CD4-positive, CD25-positive, alpha-beta regulatory T cell (primary cell): ENCODE measurements around the gene DLK2. TPM values are rescaled to one million over a fixed set of nuclear protein-coding genes. Genes with fewer than 3 reads are reported as not detected.

Source experiments
- ATAC-seq, 2 donors: fragments of 150-1000 bp; cut with Tn5 transposase; one replicate each; pipeline ENCODE4 v1.10.0; 2021; ENCODE audit warnings: low read depth in 2 of 2, moderate number of reproducible peaks in 2 of 2, moderate library complexity in 1 of 2
- DNase-seq, 3 donors: peaks; one replicate each; pipeline versions ENCODE4 v3.0.0 to v3.0.0-alpha.2; 2012 to 2022; ENCODE audit warnings: mixed read lengths in 1 of 3
- H3K27ac ChIP-seq: one replicate; pipeline ENCODE4 v1.7.0; 2013; ENCODE audit warnings: mild to moderate bottlenecking, low read length; ENCODE audit not compliant: insufficient read depth, poor library complexity, severe bottlenecking
- H3K27me3 ChIP-seq: one replicate; pipeline ENCODE4 v1.7.0; 2013; ENCODE audit warnings: low read length; ENCODE audit not compliant: control insufficient read depth, insufficient read depth
- H3K36me3 ChIP-seq: one replicate; pipeline ENCODE4 v1.7.0; 2013; ENCODE audit warnings: mild to moderate bottlenecking, low read length, moderate library complexity; ENCODE audit not compliant: control insufficient read depth, insufficient read depth
- H3K4me1 ChIP-seq: 2 replicates; pipeline ENCODE4 v1.7.0; 2013; ENCODE audit warnings: mild to moderate bottlenecking, low read length; ENCODE audit not compliant: insufficient read depth, control insufficient read depth, poor library complexity, severe bottlenecking
- H3K4me3 ChIP-seq: one replicate; pipeline ENCODE4 v1.7.0; 2013; ENCODE audit warnings: low read depth, mild to moderate bottlenecking, low read length, moderate library complexity
- H3K9me3 ChIP-seq, 2 experiments: 1 replicate in 1 of 2; 2 replicates in 1 of 2; pipeline ENCODE4 v1.7.0; 2013; ENCODE audit warnings: low read length in 2 of 2, mild to moderate bottlenecking in 1 of 2, moderate library complexity in 1 of 2; ENCODE audit not compliant: control insufficient read depth in 2 of 2
- H3K27ac Mint-ChIP-seq, 3 donors: one replicate each; pipeline ENCODE4 v1.8.0; 2020 to 2022; ENCODE audit warnings: mild to moderate bottlenecking in 3 of 3, mixed read lengths in 3 of 3, moderate library complexity in 2 of 3
- H3K27me3 Mint-ChIP-seq: one replicate; pipeline ENCODE4 v1.8.0; 2022; ENCODE audit warnings: mild to moderate bottlenecking, mixed read lengths
- H3K36me3 Mint-ChIP-seq: one replicate; pipeline ENCODE4 v1.8.0; 2020; ENCODE audit warnings: mixed read lengths
- H3K4me1 Mint-ChIP-seq, 4 donors: one replicate each; pipeline ENCODE4 v1.8.0; 2020 to 2022; ENCODE audit warnings: mixed read lengths in 4 of 4, mild to moderate bottlenecking in 1 of 4
- H3K4me3 Mint-ChIP-seq, 4 donors: one replicate each; pipeline ENCODE4 v1.8.0; 2020 to 2022; ENCODE audit warnings: mild to moderate bottlenecking in 4 of 4, mixed read lengths in 4 of 4, moderate library complexity in 3 of 4
- H3K9me3 Mint-ChIP-seq, 7 donors: one replicate each; pipeline ENCODE4 v1.8.0; 2020 to 2022; ENCODE audit warnings: mixed read lengths in 7 of 7, mild to moderate bottlenecking in 3 of 7, moderate library complexity in 2 of 7
- polyA plus RNA-seq, 4 donors: library from polyadenylated mRNA; unstranded; fragments of 300-500 nt; fragmentation: Illumina TruSeq; gene quantifications; one replicate each; pipeline ENCODE4 v1.2.3, GENCODE V29; 2021
- total RNA-seq: library from RNA; stranded (reverse); gene quantifications from one replicate; pipeline ENCODE4 v1.2.3, GENCODE V29; 2022

The DLK2 gene
- total and polyA plus RNA-seq, 5 donors from 2014 or later, result 0.20 to 0.87 (median 0.73) TPM; not detected in 1

- Mint-ChIP-seq H3K4me3 (no peak overlapping the region), H3K36me3 (peaks cover 18% of the 10 kb centered on the region), H3K9me3 (no peaks in the 10 kb centered on the region), H3K4me1 (peaks cover 4 to 36% (median 23%) of the 10 kb centered on the region in 4 donors), H3K27me3 (no peaks in the 10 kb centered on the region), H3K27ac (peak overlapping the region in 1 of 3 donors; percentile 29)
- H3K4me3 ChIP-seq, result no peak overlapping the region
- peaks cover 25% of the 10 kb centered on the region for H3K4me1 ChIP-seq
- DNase-seq (no peak), ATAC-seq (no peak)
- no peaks in the 10 kb centered on the region for H3K27me3 ChIP-seq
- H3K36me3 ChIP-seq, result peaks cover 32% of the 10 kb centered on the region
- H3K9me3 ChIP-seq, result no peaks in the 10 kb centered on the region
- no peak overlapping the region for H3K27ac ChIP-seq
Observed at GRCh38 chr6:43497129-43497396, 41.7 kb upstream of the DLK2 start.

GRCh38 chr6:43496370-43497128 is 41.2 kb upstream of the DLK2 start:
- Histone ChIP-seq H3K27me3 (no peaks in the 10 kb centered on the region), H3K4me1 (peaks cover 25% of the 10 kb centered on the region), H3K36me3 (peaks cover 31% of the 10 kb centered on the region), H3K4me3 (no peak overlapping the region), H3K27ac (no peak overlapping the region), H3K9me3 (no peaks in the 10 kb centered on the region)
- H3K4me1 Mint-ChIP-seq, result peaks cover 4 to 37% (median 23%) of the 10 kb centered on the region in 4 donors
- no peaks in the 10 kb centered on the region for H3K9me3 Mint-ChIP-seq
- ATAC-seq (no peak), DNase-seq (peak in 1 of 3 donors; percentile 15)
- H3K27ac Mint-ChIP-seq, result peak overlapping the region in 1 of 3 donors; percentile 94
- H3K36me3 Mint-ChIP-seq, result peaks cover 13% of the 10 kb centered on the region
- no peaks in the 10 kb centered on the region for H3K27me3 Mint-ChIP-seq
- H3K4me3 Mint-ChIP-seq, result no peak overlapping the region

- H3K4me1 Mint-ChIP-seq, result peaks cover 4 to 37% (median 23%) of the 10 kb centered on the region in 4 donors
- H3K27me3 Mint-ChIP-seq, result no peaks in the 10 kb centered on the region
- DNase-seq (peak in 2 of 3 donors; percentile 23 to 62), ATAC-seq (peak; percentile 61 to 72)
- Histone ChIP-seq H3K27me3 (no peaks in the 10 kb centered on the region), H3K36me3 (peaks cover 22% of the 10 kb centered on the region), H3K27ac (peak overlapping the region; percentile 16), H3K9me3 (no peaks in the 10 kb centered on the region), H3K4me3 (no peak overlapping the region), H3K4me1 (peaks cover 25% of the 10 kb centered on the region)
- H3K36me3 Mint-ChIP-seq, result peaks cover 13% of the 10 kb centered on the region
- peak overlapping the region in 3 of 4 donors; percentile 6 to 64 (median 46) for H3K4me3 Mint-ChIP-seq
- no peaks in the 10 kb centered on the region for H3K9me3 Mint-ChIP-seq
- H3K27ac Mint-ChIP-seq, result peak overlapping the region; percentile 88 to 94 (median 93)
Observed at GRCh38 chr6:43495409-43495941, 40.1 kb upstream of the DLK2 start.

- ATAC-seq (no peak), DNase-seq (no peak)
- Mint-ChIP-seq H3K4me3 (peak overlapping the region in 1 of 4 donors; percentile 27), H3K4me1 (peaks cover 4 to 43% (median 23%) of the 10 kb centered on the region in 4 donors), H3K27me3 (no peaks in the 10 kb centered on the region), H3K27ac (peak overlapping the region in 2 of 3 donors; percentile 88 to 94), H3K9me3 (no peaks in the 10 kb centered on the region), H3K36me3 (peaks cover 17% of the 10 kb centered on the region)
- Histone ChIP-seq H3K27ac (no peak overlapping the region), H3K4me3 (no peak overlapping the region), H3K27me3 (no peaks in the 10 kb centered on the region), H3K36me3 (peaks cover 17% of the 10 kb centered on the region), H3K9me3 (no peaks in the 10 kb centered on the region), H3K4me1 (peaks cover 25% of the 10 kb centered on the region)
Observed at GRCh38 chr6:43494766-43495165, 39.4 kb upstream of the DLK2 start.

GRCh38 chr6:43494321-43494720 is 39.0 kb upstream of the DLK2 start:
- Mint-ChIP-seq H3K4me3 (peak overlapping the region in 2 of 4 donors; percentile 27 to 52), H3K27ac (peak overlapping the region; percentile 70 to 94 (median 88)), H3K9me3 (no peaks in the 10 kb centered on the region), H3K4me1 (peaks cover 4 to 43% (median 23%) of the 10 kb centered on the region in 4 donors), H3K36me3 (peaks cover 14% of the 10 kb centered on the region), H3K27me3 (no peaks in the 10 kb centered on the region)
- ATAC-seq (no peak), DNase-seq (no peak)
- H3K27ac ChIP-seq, result no peak overlapping the region
- no peaks in the 10 kb centered on the region for H3K9me3 ChIP-seq
- H3K27me3 ChIP-seq, result no peaks in the 10 kb centered on the region
- no peak overlapping the region for H3K4me3 ChIP-seq
- H3K4me1 ChIP-seq, result peaks cover 25% of the 10 kb centered on the region
- peaks cover 17% of the 10 kb centered on the region for H3K36me3 ChIP-seq

GRCh38 chr6:43493833-43494232 is 38.5 kb upstream of the DLK2 start:
- Histone ChIP-seq H3K4me3 (no peak overlapping the region), H3K36me3 (peaks cover 13% of the 10 kb centered on the region), H3K27ac (no peak overlapping the region), H3K27me3 (no peaks in the 10 kb centered on the region), H3K4me1 (peaks cover 25% of the 10 kb centered on the region), H3K9me3 (no peaks in the 10 kb centered on the region)
- Mint-ChIP-seq H3K27ac (peak overlapping the region; percentile 60 to 70 (median 61)), H3K36me3 (peaks cover 13% of the 10 kb centered on the region), H3K4me1 (peaks cover 4 to 46% (median 25%) of the 10 kb centered on the region in 4 donors), H3K27me3 (no peaks in the 10 kb centered on the region), H3K9me3 (no peaks in the 10 kb centered on the region), H3K4me3 (peak overlapping the region in 1 of 4 donors; percentile 52)
- DNase-seq, result no peak
- ATAC-seq, result no peak

GRCh38 chr6:43493230-43493629 is 37.9 kb upstream of the DLK2 start:
- no peak overlapping the region for H3K27ac ChIP-seq
- H3K4me1 ChIP-seq, result peaks cover 25% of the 10 kb centered on the region
- Mint-ChIP-seq H3K27ac (peak overlapping the region in 1 of 3 donors; percentile 81), H3K9me3 (no peaks in the 10 kb centered on the region), H3K36me3 (peaks cover 9% of the 10 kb centered on the region), H3K27me3 (no peaks in the 10 kb centered on the region), H3K4me3 (peak overlapping the region in 1 of 4 donors; percentile 3), H3K4me1 (peaks cover 4 to 47% (median 26%) of the 10 kb centered on the region in 4 donors)
- no peak overlapping the region for H3K4me3 ChIP-seq
- H3K9me3 ChIP-seq, result no peaks in the 10 kb centered on the region
- ATAC-seq (no peak), DNase-seq (no peak)
- peaks cover 8% of the 10 kb centered on the region for H3K36me3 ChIP-seq
- H3K27me3 ChIP-seq, result no peaks in the 10 kb centered on the region
